HG02642 (cell line): ENCODE data around the gene NAGK.
"Not testable (repeated sequence)": the region's sequence is repeated elsewhere in the genome, so short reads cannot be mapped to it uniquely, and the experiment has no call there.

Experiments used
- ATAC-seq: cut with Tn5 transposase; IDR thresholded peaks from one replicate; pipeline ENCODE4 v1.9.1; 2021; ENCODE audit warnings: mild to moderate bottlenecking; ENCODE audit not compliant: unreplicated experiment, poor library complexity

Gene NAGK

GRCh38 chr2:71068218-71069035, at the start of gene NAGK:
TSS of gene NAGK (plus strand) at chr2:71068648. CDS start at chr2:71068684, 36 bp downstream.
- ATAC-seq, result peak; percentile 76

GRCh38 chr2:71019989-71020388, 48.5 kb upstream of the NAGK start:
- ATAC-seq, result not testable (repeated sequence)

DNA sequence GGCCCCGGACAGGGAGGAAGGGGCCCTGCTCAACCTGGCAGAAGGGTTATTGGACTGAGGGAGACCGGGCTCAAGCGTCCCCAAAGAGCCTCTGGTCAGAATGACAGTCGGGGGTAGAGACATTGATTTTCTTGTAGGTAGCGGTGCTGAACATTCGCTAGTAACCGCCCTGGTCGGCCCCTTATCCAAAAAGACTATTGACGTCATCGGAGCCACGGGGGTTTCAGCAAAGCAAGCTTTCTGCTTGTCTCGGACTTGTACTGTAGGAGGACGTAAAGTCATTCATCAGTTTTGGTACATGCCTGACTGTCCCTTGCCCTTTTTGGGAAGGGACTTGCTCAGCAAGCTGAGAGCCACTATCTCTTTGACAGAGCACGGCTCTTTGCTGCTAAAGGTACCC, 47.1 kb upstream of the NAGK start:
- ATAC-seq, result not testable (repeated sequence)

DNA sequence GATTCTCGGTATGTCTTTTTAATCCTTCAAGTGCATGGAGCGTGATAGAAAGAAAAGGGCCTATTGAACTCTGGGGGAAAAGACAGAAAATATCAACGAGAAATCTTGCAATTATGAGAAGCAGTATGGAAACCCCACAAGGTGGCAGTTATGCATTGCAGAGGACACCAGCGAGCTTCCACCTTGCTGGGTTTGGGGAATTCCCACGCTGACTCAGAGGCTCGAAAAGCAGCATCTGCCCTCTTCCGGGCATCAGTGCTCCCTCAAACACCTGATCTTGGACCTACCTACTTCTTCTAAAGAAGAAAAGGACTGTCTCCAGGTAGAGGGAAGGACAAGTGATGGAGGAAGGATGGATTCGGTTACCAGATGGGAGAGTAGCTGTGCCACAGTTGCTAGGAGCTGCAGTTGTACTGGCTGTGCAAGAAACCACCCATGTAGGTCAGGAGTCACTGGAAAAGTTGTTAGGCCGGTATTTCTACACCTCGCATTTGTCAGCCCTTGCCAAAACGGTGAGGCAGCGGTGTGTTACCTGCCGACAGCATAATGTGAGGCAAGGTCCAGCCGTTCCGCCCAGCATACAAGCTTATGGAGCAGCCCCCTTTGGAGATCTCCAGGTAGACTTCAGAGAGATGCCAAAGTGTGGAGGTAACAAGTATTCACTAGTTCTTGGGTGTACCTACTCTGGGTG, 44.8 kb upstream of the NAGK start:
- not testable (repeated sequence) for ATAC-seq

- ATAC-seq, result not testable (repeated sequence)
These were observed 32.2 kb upstream of the NAGK start for GRCh38 chr2:71036296-71036695.

DNA sequence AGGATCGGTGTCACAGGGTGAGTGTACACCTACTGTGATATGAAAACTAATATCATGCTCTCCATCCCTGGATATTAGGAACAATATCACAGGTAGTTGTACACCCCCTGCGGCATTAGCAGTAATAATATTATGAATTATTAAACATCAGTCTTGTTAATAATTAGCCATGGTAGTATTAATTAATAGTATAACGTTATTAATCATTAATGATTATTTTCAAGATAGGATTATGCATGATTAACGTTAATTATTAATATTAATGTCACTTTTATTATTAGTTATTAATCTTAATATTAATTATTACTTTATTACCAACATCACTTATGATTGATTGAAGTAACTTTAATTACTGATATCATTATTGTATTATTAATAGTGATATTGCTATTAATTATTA, 26.2 kb upstream of the NAGK start:
- no peak for ATAC-seq

GRCh38 chr2:71043531-71044407, 24.7 kb upstream of the NAGK start:
- no peak for ATAC-seq

GRCh38 chr2:71045151-71045550, 23.3 kb upstream of the NAGK start:
- no peak for ATAC-seq

DNA sequence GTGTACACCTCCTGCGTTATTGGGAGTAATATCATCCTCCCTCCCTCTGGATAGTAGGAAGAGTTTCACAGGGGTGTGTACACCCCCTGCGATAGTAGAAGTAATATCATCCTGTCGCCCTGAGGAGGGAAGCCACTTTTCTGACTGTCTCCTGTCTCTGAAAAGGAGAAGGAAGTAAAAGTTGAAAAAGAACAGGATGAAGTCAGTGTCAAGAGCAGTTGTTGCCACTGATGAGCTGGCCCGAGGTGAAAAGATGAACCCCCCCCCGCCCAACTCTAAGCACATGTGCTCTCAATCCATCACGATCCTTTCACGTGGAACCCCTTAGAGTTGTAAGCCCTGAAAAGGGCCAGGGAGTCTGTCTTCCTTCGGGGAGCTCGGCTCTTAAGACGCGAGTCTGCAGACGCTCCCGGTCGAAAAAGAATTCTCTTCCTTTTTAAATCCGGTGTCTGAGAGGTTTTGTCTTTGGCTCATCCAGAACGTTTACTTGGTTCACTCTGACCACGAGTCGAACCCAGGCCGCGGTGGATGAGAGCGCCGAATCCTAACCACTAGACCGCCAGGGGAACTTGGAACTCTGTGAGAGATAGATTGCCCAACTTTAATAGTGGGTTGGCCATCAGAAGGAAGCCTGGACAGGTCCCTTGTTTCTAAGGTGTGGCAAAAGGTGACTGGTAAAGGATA, 22.4 kb upstream of the NAGK start:
- ATAC-seq, result no peak

DNA sequence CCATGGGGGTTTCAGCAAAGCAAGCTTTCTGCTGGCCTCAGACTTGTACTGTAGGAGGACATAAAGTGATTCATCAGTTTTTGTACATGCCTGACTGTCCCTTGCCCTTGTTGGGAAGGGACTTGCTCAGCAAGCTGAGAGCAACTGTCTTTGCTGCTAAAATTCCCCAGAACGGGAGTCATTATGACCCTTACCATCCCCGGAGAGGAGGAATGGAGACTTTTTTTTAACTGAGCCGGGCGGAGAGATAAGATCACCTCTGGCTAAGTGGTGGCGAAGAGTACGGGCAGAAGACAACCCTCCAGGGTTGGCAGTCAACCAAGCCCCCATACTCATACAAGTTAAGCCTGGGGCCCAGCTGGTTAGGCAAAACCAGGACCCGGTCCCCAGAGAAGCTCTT, 20.4 kb upstream of the NAGK start:
- ATAC-seq, result no peak

DNA sequence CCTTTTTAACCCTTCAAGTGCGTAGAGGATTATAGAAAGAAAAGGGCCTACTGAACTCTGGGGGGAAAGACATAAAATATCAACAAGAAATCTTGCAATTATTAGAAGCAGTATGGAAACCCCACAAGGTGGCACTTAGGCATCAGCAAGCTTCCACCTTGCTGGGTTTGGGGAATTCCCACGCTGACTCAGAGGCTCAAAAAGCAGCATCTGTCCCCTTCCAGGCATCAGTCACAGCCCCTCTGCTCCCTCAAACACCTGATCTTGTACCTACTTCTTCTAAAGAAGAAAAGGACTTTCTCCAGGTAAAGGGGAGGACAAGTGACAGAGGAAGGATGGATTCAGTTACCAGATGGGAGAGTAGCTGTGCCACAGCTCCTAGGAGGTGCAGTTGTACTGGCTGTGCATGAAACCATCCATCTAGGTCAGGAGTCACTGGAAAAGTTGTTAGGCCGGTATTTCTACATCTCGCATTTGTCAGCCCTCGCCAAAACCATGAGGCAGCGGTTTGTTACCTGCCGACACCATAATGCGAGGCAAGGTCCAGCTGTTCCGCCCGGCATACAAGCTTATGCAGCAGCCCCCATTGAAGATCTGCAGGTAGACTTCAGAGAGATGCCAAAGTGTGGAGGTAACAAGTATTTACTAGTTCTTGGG, 18.6 kb upstream of the NAGK start:
- ATAC-seq, result not testable (repeated sequence)

GRCh38 chr2:71055206-71055740, 13.2 kb upstream of the NAGK start:
- not testable (repeated sequence) for ATAC-seq

GRCh38 chr2:71060211-71060610, 8.2 kb upstream of the NAGK start:
- ATAC-seq, result no peak

DNA sequence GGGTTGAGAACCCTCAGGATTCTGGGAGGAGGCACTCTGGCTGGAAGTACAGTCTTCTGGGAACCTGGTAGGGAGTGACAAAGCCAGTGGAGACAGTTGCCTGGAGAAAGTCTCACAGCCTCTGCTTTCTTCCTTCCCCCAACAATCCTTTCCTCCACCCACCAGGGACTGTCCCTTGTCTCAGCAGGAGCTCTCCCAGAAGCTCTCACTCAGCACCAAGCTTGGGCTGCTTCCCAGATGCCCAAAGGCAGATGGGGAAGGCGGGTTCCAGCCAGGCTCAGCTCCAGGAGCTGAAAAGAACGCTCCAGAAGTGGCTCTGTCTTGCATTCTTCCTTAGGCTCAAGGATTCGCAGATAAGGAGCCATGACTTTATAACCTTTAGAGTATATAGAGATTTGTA, 7.6 kb upstream of the NAGK start:
- no peak for ATAC-seq

- no peak for ATAC-seq
These were observed 5.2 kb upstream of the NAGK start for GRCh38 chr2:71063216-71063615.

DNA sequence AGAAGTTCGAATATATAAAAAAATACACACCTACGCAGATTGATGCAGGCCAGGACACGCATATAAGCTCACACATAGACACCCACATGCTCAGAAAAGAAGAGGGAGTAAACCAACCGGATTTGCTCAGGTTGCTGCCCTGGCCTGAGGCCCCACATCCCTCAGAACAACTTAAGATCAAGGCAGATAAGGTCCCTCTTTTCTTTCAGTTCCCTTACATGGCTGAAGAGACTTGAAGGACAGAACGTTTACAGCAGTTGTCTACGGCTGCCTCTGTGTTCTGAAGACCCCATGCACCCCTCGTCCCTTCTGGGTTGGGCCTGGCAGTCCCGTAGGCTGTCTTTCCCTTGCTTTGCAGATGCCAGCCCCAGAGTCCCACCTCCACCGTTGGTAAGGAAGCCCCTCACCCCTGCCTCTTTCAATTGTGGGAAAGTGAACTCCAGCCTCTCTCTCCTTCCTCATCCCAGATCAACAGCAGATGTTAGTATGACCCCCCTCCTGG, 4.3 kb upstream of the NAGK start:
- ATAC-seq, result no peak

- ATAC-seq, result no peak
These were observed 3.5 kb upstream of the NAGK start for GRCh38 chr2:71064754-71065621.

DNA sequence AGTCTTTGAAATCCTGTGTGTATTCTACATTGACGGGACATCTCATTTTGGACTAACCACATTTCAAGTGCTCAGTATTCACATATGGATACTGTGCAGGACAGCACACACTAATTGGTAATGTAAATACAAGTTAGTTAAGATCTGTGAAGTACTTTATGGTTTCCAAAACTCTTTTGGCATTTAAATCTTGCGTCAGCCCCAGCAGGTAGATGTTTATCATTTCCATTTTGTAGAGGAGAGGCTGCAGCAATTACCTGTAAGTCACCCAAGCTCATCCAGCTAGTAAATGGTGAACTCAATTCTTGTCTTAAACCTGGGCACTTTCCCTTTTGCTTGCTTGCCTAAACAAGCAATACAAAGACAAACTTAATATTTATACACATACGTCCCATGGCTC, 1.6 kb upstream of the NAGK start:
- no peak for ATAC-seq
